ENCODE results near the gene ST8SIA2.

ST8SIA2 gene

DNA sequence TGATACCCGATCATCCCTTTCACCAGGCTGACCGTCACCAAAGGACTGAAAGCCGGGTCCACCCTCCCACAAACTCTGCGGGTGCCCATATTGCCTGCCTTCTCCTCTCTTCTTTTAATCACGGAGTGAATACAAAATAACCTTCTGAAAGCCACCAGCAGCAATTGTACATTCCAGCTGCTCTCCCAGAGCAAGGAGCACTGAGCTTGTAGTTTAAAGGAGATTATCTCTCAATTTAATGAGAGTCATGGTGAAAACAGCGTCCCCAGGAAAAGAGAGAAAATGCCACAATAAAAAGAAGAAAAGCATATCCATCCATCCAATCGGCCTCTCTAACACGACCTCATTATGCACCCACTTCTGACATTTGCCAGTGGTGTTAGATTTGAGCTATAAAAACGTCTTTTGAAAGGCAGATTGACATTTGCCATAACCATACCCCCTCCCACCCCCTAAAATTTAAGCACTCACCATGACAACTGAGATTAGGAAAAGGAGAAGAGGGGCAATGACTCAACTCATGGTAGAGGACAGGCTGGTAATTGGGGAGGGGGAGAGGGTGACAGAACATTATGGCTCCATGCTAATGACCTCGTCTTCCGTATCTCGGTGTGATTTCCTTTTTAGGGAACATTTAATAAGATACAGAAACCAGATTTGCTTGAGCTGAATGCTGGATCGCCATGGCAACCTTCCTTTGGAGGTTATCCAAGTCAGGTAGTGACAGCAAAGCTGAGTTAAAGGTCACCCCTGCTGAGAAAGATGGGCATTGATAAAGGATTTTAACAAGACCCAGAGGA lies 106.2 kb downstream of the ST8SIA2 start:
- DNase-seq, result peak; percentile 38

DNA sequence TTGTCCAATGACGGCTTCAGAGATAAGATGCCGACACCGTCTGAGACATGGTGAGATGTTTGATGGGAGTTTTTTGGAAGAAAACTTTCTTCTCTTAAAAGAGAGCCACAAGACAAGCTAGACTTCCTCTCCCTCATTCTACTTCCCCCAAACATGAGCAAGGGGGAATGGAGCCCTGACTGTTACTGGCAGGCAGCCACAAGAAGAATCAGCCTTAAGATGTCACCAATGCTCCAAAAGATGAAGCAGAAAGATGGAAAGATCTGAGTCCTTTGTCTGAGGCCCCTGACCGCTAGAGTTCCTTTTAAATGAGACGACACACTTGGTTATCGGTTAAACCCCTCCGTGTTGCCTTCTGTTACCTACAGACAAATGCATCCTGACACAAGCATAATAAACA lies 108.7 kb downstream of the ST8SIA2 start:
- DNase-seq, result no peak

DNA sequence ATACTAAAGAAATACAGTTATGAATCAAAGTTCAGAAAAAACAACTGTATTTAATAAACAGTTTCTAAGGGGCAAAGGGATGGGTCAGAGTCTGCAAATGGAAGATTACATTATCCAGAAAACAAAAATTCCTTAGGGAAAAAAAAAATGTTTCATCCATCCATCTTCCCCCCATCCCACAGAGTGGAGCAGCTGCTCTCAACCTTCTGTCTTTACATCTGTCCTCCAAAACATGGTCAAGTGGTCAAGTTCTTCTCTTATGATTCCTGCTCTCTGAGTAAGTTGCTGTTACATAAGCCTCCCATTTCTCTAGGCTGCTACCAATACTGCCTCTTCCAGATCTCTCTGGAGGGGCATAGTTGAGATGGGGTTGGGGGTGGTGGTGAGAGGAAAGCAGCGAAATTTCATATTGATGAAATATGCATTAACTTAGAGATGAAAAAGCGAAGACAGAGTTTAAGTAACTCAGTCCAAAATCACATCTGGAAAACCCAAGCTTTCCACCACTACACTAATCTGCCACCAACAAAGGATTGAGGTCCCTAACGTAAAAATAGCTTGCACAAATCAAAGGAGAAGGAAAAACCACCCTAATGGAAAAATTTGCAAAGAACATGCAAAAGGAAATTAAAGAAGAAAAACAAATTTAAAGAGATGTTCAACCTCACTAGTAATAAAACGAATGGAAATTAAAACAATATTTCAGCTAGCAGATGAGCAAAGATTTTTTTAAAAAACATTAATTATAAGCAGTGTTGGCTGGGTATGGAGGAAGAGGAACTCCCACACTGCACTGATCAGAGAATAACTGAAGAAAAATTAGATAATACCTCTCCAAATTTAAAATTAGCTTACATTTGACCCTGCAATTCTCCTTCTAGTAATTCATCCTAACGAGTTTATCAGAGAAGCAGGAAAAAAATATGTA lies 109.5 kb downstream of the ST8SIA2 start:
- DNase-seq, result no peak

DNA sequence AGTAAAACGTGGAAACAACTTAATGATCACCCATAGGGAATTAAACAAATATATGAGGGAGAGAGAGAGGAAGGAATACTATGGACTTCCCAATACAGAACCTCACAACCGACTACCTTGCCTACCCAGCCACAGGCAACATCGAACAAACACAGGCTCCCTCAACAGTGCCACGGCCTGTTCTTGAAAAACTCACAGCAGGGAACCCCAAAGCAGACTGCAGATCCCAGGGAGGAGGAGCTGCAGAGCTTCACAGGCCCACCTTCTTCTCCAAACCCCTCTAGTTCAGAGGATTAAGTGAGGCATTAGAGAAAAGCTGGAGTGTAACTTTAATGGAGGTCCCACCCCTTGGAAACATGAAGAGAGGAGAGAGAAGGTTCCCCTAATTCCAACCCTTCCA lies 110.2 kb downstream of the ST8SIA2 start:
- DNase-seq, result no peak

DNA sequence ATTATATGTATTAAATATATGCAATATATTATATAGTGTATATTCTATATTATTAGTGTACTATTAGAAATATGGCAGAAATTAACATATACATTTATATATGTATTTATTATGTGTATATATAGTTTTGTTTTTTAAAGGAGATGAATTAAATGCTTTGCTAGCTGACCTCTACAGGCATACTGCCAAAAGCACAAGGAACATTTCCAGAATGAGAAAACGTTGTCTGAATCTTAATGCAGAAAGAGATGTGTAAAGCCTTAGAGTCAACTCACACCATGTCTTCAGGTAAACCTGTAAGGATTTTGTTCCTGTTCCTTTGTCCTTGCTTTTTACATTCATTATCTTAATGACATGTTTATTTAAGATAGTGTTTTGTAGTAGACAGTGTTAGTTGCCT lies 111.9 kb downstream of the ST8SIA2 start:
- DNase-seq, result no peak

DNA sequence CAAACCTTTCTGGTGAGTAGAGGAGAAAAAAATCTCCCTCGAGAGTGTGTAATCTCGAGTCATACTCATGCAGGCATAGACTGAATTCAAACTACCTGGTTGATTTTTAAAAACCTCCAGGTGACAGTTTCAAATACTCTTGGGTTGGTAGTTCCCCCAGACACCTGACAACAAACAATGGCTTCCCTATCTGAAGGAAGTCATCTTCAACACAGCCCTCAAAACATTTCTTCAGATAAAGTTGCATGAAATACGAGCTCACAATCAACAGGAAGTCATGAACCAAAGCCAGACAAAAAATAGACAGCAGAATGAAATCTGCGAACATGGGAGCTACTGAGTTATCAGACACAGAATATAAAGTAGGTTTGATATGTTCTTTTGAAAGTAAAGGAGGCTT lies 112.8 kb downstream of the ST8SIA2 start:
- no peak for DNase-seq

DNA sequence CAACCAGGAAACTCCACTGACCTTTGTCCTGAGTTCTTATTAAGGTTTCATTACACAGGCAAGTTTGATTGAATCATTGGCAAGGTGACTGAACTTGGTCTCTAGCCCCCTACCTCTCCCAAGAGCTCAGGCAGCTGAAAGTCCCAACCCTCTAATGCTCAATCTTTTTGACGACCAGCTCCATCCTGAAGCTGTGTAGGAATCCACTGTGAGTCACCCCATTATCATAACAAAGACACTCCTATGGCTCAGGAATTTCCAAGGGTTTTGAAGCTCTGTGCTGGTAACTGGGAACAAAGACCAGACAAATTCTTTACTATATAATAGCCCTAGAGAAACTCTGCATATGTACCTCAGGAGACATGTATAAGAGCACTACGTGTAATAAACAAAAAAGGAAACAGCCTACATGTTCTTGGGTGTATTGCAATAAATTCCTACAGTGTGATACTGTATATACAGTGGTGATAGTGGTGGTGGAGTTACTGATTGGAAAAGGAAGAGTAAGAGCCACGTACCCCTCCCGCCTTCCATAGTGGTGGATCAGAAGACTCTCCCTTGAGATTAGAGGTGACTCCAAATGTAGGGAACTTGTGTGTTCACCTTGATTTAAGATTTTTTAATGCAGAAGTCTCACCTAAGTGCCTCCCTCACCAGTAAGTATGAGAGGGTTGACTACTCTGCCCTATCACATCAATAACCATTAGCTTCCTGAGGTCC lies 116.6 kb downstream of the ST8SIA2 start:
- DNase-seq, result no peak
